ENCODE measurements around the gene SPATA22. TPM values are rescaled to one million over a fixed set of nuclear protein-coding genes. Genes with fewer than 3 reads are reported as not detected.

SPATA22 gene
- total and polyA plus RNA-seq, 2 donors (not counting 1 experiment from before 2014, with no cell fraction given): 0.43 to 0.54 TPM

DNA sequence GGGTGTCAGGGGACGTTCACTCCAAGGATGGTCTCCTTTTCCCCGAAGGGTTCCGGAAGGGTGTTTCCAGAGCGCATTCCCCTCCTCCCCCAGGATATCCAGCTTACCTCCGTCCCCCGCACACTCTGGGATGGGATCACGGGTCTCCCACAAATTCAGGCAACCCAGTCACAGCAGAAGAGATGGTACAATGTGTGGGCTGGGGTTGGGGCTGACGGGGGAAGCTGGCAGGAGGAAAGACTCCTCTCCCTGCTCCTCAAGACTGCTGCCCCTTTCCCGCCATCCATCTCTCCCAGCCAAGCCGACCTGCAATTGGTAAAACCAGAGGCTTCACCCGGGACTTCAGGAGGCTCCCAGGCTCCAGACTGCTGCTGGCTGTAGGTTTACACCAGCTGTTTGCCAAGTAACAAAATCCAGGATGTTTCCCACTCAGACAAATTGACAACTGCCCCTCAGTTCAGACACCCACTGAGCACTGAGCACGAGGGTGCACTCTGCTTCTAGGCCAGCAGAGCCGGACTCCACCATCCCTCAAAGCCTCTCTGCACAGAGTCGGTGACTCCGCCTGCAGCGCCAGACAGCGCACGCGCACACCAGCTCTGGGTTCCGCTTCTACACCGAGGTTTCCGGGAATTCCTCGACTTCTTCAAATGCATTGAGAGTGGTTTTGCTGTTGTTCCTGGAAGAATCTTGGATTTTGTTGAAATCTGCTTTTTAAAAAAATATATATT lies 41.9 kb upstream of the SPATA22 start:
- H3K4me1 ChIP-seq (ENCODE audit: control insufficient read depth in 2 of 2, insufficient read depth in 2 of 2, low read length in 2 of 2): no peaks in the 10 kb centered on the region
- H3K9me3 ChIP-seq (ENCODE audit: control extremely low read depth in 1 of 3, control insufficient read depth in 2 of 3, insufficient read depth in 1 of 3, low read length in 2 of 3): no peaks in the 10 kb centered on the region
- H3K79me2 ChIP-seq (ENCODE audit: control insufficient read depth, insufficient read depth, low read length): no peaks in the 10 kb centered on the region
- POLR2A ChIA-PET: no interaction called here
- Mint-ChIP-seq H3K4me3 (no peak overlapping the region), H3K27ac (no peak overlapping the region), H3K27me3 (no peaks in the 10 kb centered on the region), H3K4me1 (no peaks in the 10 kb centered on the region), H3K9me3 (ENCODE audit: insufficient read depth) (peaks cover 5% of the 10 kb centered on the region)
- no peaks in the 10 kb centered on the region for H4K20me1 ChIP-seq (ENCODE audit: control insufficient read depth, insufficient read depth, low read length, poor library complexity, severe bottlenecking)
- H3K27ac ChIP-seq (ENCODE audit: low read length in 2 of 2): no peak overlapping the region
- no peak overlapping the region for H3K4me2 ChIP-seq (replicated peaks; ENCODE audit: low read depth, low read length, poor library complexity, severe bottlenecking)
- no peaks in the 10 kb centered on the region for H3K36me3 ChIP-seq (replicated peaks in 1 of 2; ENCODE audit: control extremely low read depth in 1 of 2, control insufficient read depth in 1 of 2, extremely low read depth in 1 of 2, insufficient read depth in 2 of 2, low read length in 1 of 2)
- no peak overlapping the region for H2AFZ ChIP-seq (ENCODE audit: insufficient read depth, low read depth, low read length, poor library complexity, severe bottlenecking)
- no peaks in the 10 kb centered on the region for H3K27me3 ChIP-seq (replicated peaks in 1 of 4; ENCODE audit: control extremely low read depth in 1 of 4, control insufficient read depth in 3 of 4, insufficient read depth in 4 of 4, low read length in 3 of 4)
- TF ChIP-seq, protein P1, sequence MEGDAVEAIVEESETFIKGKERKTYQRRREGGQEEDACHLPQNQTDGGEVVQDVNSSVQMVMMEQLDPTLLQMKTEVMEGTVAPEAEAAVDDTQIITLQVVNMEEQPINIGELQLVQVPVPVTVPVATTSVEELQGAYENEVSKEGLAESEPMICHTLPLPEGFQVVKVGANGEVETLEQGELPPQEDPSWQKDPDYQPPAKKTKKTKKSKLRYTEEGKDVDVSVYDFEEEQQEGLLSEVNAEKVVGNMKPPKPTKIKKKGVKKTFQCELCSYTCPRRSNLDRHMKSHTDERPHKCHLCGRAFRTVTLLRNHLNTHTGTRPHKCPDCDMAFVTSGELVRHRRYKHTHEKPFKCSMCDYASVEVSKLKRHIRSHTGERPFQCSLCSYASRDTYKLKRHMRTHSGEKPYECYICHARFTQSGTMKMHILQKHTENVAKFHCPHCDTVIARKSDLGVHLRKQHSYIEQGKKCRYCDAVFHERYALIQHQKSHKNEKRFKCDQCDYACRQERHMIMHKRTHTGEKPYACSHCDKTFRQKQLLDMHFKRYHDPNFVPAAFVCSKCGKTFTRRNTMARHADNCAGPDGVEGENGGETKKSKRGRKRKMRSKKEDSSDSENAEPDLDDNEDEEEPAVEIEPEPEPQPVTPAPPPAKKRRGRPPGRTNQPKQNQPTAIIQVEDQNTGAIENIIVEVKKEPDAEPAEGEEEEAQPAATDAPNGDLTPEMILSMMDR (IDR thresholded peaks at IDR 0.05): no peak
- no peak for TF ChIP-seq EZH2 (IDR thresholded peaks at IDR 0.05; ENCODE audit: borderline replicate concordance, insufficient read depth, low read depth, low read length, poor library complexity, severe bottlenecking)
- H3K9ac ChIP-seq (ENCODE audit: low read length): no peak overlapping the region
- H3K4me3 ChIP-seq (ENCODE audit: control extremely low read depth in 1 of 5, extremely low read depth in 1 of 5, insufficient read depth in 1 of 5, low read depth in 2 of 5, low read length in 4 of 5): peak overlapping the region in 1 of 5 experiments; percentile 2
- intact Hi-C loops (cut with micrococcal nuclease): no loop called here
- no peak for ATAC-seq (ENCODE audit: low read depth)
- CTCF ChIA-PET: no interaction called here
- DNase-seq: no peak
- WGBS (ENCODE audit: insufficient coverage): 92% methylated on average over 4 of the region's 23 CpGs

DNA sequence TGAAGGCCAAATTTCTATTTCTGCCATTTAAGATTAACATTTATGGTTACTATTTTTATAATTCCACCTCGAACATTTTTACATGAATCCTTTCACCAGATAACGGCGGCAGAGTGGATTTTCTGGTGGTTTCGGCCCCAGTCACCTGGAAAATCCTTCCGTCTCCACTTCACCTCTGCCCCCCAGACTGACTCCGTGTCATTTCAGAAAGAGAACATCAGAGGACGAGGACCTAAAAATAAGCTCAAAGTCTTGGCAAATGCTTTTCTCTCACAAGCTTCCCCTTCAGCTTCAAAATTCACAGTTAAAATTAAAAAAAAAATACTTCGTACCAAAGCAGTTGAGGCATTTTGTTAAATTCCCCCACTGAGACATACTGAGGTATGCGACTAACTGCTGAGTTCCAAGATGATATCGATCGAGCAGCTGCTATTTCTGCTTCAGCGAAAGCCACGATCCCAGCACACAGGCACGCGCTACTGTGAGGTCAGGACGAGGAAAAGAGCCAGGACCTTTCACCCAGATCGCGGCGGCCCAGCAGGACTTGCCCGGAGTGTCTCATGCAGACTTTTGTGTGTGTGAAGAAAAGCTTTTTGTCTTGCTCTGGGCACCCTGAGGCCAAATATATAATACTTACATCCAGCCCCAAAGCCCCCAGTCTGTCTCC lies 41.0 kb upstream of the SPATA22 start:
- Mint-ChIP-seq H3K27me3 (peaks cover under 1% of the 10 kb centered on the region), H3K4me3 (no peak overlapping the region), H3K27ac (no peak overlapping the region), H3K9me3 (ENCODE audit: insufficient read depth) (peaks cover 5% of the 10 kb centered on the region), H3K4me1 (no peaks in the 10 kb centered on the region)
- Histone ChIP-seq H3K4me1 (ENCODE audit: control insufficient read depth in 2 of 2, insufficient read depth in 2 of 2, low read length in 2 of 2) (no peaks in the 10 kb centered on the region), H3K79me2 (ENCODE audit: control insufficient read depth, insufficient read depth, low read length) (no peaks in the 10 kb centered on the region), H4K20me1 (ENCODE audit: control insufficient read depth, insufficient read depth, low read length, poor library complexity, severe bottlenecking) (no peaks in the 10 kb centered on the region), H3K27me3 (replicated peaks in 1 of 4; ENCODE audit: control extremely low read depth in 1 of 4, control insufficient read depth in 3 of 4, insufficient read depth in 4 of 4, low read length in 3 of 4) (no peaks in the 10 kb centered on the region), H3K36me3 (replicated peaks in 1 of 2; ENCODE audit: control extremely low read depth in 1 of 2, control insufficient read depth in 1 of 2, extremely low read depth in 1 of 2, insufficient read depth in 2 of 2, low read length in 1 of 2) (no peaks in the 10 kb centered on the region), H3K4me2 (replicated peaks; ENCODE audit: low read depth, low read length, poor library complexity, severe bottlenecking) (no peak overlapping the region), H3K4me3 (ENCODE audit: control extremely low read depth in 1 of 5, extremely low read depth in 1 of 5, insufficient read depth in 1 of 5, low read depth in 2 of 5, low read length in 4 of 5) (no peak overlapping the region), H3K9ac (ENCODE audit: low read length) (no peak overlapping the region), H3K27ac (ENCODE audit: low read length in 2 of 2) (no peak overlapping the region), H3K9me3 (ENCODE audit: control extremely low read depth in 1 of 3, control insufficient read depth in 2 of 3, insufficient read depth in 1 of 3, low read length in 2 of 3) (no peaks in the 10 kb centered on the region), H2AFZ (ENCODE audit: insufficient read depth, low read depth, low read length, poor library complexity, severe bottlenecking) (no peak overlapping the region)
- CTCF ChIA-PET: no interaction called here
- TF ChIP-seq, protein P1 (IDR thresholded peaks at IDR 0.05): no peak
- TF ChIP-seq EZH2 (IDR thresholded peaks at IDR 0.05; ENCODE audit: borderline replicate concordance, insufficient read depth, low read depth, low read length, poor library complexity, severe bottlenecking): no peak
- POLR2A ChIA-PET: no interaction called here
- ATAC-seq (ENCODE audit: low read depth): no peak
- intact Hi-C loops (cut with micrococcal nuclease): no loop called here
- DNase-seq: no peak
- WGBS (ENCODE audit: insufficient coverage): 89% methylated on average over 18 of the region's 20 CpGs

Measured in B cell (primary cell).